HG02840 (cell line): ENCODE results near the gene LKAAEAR1.

Source experiments
- ATAC-seq: cut with Tn5 transposase; IDR thresholded peaks from one replicate; pipeline ENCODE4 v1.9.1; 2021; ENCODE audit warnings: mild to moderate bottlenecking, moderate library complexity, moderate number of reproducible peaks; ENCODE audit not compliant: unreplicated experiment, low FRiP score

LKAAEAR1 gene

GRCh38 chr20:64053841-64054661 is 30.1 kb downstream of the LKAAEAR1 start:
- no peak for ATAC-seq

DNA sequence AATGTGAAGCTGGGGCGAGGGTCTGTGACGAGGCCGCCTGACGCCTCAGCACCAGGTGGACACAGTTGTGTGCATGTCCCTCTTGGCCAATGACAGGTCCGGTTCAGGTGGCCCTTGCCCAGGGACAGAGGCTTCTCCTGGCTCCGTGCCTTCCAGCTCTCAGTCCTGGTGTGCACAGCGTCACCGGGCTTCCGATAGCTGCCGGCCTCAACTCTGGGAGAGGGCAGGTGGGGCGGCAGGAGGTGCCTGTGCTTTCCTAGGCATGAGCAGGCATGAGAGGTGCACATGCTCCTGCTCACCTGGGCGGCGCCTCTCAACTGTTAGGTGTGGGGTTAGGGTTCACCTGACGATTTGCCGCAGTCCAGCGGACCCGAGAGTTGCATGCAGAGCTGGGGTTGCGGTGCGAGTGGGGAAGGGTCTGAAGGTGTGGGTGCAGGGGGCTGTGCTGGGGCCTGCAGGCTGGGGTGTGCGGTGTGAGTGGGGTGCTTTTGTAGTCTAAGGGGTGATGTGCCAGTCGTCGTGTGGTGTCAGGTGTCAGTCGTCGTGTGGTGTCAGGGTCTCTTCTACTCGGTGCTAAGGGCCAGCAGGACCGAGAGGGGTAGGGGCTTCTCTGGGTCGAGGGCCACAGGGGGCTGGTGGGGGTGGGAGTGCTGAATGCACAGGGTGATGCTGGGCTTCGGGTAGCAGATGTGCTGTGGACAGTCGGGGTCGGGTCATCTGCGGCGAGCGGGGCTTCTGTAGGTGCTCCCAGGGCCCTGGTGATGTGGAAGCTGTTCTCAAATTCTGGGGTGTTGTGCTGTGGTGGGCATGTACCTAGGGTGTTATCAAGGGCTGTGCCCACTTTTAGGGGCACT is 31.0 kb downstream of the LKAAEAR1 start:
- no peak for ATAC-seq

GRCh38 chr20:64052326-64052722 is 31.9 kb downstream of the LKAAEAR1 start:
- ATAC-seq = no peak

DNA sequence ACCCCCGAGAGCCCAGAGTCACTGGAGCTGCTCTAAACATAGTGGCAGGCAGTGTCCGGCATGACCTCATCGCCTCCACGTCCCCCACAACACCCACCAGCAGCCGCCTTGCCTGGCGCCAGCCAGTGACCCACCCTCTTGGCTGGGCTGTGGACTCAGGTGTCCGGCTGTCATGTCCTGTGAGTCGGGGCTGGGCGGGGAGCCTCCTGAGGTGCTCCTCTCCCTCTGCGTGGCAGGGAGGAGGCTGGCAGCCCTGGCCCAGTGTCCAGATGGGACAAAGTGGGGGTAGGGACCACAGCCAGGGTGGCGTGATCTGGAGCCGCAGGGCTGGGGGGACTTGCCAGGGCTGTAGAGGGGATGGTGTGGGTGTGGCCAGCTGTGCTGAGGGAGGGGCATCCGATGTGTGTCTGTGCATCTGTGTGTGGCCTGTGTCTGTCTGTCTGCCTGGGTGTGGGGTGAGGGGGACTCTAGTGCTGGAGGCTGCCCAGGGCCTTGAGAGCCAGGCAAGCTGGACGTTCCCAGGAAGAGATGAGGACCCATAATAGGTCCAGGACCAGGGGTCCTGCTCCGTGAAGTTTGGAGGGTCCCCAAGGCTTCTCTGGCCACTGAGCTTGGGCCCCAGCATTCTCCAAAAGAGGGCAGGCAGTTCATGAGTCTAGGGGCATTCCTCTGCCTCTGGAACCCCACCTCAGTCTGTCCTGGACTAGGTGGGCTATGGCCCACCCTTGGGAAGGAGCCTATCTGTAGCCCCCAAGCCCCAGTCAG is 32.5 kb downstream of the LKAAEAR1 start:
- ATAC-seq = no peak

DNA sequence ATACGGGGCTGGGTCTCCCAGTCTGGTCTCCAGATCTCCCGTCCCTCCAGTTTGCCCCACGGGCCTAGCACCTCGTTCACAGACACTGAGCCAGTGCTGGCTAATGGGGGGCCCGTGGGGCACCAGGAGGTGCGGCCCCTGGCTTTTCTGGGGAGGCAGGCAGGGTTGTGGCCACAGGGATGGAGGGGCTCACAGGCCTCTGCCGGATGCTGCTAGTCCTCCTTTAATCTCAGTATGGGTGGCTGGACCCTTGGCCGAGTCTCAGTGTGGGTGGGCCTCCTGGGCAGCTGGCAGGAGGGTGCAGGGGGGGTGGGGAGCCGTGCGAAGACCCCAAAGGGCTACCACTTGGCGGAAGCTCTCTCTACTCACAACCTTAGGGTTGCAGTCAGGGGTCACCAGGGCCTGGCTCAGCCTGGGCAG is 33.2 kb downstream of the LKAAEAR1 start:
- ATAC-seq = no peak

DNA sequence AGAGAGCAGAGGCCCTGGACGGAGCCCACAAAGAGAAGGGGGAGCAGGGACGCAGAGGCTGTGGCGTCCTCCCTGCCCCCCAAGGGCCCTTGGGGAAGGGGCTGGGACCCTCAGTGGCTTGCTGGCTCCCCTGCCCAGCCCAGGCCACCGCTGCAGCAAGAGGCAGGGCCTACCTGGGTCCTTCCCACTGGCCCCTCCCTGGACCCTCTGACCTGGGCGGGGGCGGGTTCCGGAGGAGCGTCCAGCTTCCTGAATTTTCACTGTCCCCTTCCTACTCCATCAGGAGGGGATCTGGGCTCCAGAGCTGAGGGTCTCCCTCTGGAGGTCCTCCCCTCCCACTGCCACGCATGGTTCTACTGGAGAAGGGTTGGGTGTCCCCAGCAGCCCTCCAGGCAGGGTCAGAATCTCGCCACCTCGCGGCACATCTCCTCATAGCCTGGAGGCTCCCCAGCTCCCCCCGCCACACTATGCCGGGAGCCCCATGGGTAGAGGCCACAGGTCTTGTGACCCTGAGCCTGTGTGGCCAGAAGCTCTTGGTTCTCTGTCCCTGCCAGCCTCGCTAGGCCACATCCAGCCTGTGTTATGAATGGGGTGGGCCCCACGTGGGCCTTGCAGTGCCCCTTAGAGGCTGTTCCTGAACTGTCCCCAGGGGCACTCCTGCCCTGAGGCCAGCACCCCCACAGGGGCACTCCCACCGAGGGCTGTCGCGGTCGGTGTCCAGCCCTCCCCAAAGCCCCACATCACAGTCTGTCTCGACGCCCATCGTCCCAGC is 33.8 kb downstream of the LKAAEAR1 start:
- ATAC-seq = no peak

DNA sequence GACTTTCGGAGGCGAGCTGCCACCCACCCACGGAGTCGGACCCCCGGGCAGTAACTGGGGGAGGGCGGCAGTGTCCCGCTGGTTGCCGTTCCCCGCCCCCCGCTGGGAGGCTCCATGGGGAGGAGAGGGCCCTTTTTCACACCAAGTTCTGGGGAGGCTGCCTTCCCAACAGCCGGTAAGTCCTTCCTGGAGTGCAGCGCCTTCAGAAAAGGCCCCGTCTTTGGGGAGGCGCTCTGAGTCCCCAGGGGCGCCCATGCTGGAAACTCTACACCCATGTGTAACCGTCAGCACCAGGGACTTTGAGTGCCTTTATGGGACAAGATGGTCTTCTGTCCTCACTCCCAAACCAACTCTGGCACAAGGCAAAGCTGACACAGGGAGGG is 34.3 kb downstream of the LKAAEAR1 start:
- ATAC-seq = no peak

DNA sequence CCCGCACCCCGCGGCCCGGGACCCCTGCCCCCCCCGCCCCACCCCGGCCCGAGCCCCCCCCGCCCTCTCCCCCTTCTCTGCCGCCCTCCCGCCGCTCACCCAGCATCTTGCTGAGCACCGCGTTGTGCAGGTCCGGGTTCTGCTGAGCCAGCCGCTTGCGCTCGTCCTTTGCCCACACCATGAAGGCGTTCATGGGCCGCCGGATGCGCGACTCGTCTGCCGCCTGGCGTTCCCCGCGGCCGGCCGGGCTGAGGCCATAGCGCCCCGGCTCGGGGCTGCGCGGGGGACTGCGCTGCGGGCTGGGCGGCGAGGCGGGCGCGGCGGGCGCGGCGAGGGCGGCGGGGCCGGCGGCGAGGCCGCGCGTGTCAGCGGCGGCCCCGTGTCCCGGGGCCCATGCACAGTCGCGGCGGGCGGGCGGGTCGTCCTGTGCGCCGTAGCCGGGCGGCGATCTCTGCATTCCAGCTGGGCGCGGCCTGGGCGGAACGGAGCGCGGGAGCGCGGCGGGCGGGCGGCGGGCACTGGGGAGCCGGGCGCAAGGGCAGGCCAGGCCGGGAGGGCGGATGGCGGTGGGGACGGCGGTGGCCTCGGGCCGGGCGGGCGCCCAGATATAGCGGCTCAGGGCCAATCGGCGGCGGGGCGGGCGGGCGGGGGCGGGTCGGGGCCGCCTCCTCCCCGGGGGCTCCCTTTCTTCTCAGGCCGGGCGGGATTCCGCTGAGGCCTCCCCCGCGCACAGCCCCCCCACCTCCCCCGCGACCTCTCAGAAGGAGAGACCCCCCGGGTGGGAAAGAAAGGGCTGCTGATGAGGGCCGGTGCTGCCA is 34.9 kb downstream of the LKAAEAR1 start, which contains the start of gene SOX18:
Gene SOX18, minus strand, starts transcription at position 580 of the 818 bp plus-strand sequence. Its CDS starts 123 bp downstream, at position 457.
- no peak for ATAC-seq

GRCh38 chr20:64048402-64049044 is 35.7 kb downstream of the LKAAEAR1 start:
- ATAC-seq = no peak

GRCh38 chr20:64047968-64048401 is 36.2 kb downstream of the LKAAEAR1 start:
- ATAC-seq = no peak

DNA sequence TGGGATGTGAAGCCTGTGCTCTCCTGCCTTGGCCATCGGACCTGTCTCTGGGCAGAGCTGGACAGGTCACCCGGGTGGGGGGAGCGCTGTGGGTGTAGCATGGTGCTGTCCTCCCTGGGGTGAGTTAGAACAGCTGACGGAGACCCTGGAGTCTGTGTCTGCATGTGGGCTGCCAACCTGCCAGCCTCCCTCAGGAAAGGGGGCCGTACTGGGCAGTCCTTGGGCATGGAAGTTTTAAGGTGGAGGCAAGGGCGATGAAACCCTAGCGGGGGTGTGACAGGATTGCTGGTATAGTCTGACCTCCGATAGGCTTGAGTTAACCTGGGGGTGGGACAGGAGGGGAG is 37.2 kb downstream of the LKAAEAR1 start:
- no peak for ATAC-seq

- ATAC-seq = no peak
Measured at GRCh38 chr20:64045346-64046011, 38.7 kb downstream of the LKAAEAR1 start.

DNA sequence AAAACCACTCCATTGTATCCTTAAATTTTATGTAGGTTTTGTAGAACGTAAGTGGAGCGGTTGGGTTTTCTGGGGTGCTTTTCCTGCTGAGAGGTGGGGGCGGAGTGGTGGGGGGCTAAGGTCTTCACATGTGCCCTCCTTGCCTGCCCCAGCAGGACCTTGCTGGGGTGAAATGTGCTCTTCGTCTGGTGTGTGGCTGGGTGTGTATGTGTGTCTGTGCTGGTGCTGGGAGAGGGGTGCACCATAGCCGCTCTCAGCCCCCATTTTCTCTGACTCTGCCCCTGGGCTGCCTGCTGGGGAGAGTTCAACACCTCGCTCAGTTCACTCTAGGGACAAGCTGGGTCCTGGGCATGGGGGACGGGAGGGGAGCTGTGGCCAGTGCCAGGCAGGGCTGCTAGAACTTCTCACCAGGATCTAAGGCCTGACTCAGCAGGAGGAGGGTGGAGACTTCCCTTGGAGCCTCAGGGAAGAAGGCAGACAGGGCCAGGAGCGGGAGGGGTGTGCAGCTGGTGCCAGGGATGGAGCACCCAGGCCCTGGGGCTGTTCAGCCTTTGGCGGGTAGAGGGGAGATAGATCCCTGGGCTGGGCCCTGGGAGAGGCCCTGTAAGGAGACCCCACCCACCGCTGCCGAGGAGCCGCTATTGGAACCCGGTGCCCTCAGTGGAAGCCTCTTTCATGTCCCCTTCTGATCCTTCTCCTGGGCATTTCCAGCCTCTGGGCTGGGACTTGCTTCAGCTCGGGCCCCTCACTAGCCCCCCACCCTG is 39.5 kb downstream of the LKAAEAR1 start:
- ATAC-seq = no peak

GRCh38 chr20:64043768-64044167 is 40.4 kb downstream of the LKAAEAR1 start:
- no peak for ATAC-seq

GRCh38 chr20:64042054-64042781 is 42.0 kb downstream of the LKAAEAR1 start:
- no peak for ATAC-seq

- ATAC-seq = no peak
Measured at GRCh38 chr20:64041781-64042053, 42.5 kb downstream of the LKAAEAR1 start.
